Activated CD8-positive, alpha-beta memory T cell treated with anti-CD3 and anti-CD28 coated beads for 24 hours (primary cell): ENCODE results near the gene DDAH1.

Experiments
- DNase-seq: peaks from one replicate; pipeline ENCODE4 v3.0.0-alpha.2; 2020

DDAH1 gene

DNA sequence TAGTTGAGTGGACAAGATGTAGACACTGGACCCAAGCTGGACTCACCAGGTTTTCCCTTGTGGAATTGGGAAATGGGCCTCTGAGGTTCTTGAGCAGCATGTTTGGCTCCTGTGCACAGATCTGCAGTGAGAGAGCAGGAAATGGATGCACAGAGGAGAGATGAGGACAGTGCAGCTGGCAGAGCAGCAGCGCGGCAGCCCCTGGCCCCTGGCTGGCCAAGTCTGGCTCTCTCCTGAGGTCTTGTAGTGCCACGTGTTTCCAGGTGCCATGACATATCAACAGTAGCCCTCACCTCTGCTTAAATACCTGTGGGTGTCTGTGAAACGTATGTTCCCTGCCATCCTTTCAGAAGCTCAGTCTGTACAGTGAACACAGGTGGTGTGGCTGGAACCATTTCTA lies 169.3 kb downstream of the DDAH1 start:
- no peak for DNase-seq

DNA sequence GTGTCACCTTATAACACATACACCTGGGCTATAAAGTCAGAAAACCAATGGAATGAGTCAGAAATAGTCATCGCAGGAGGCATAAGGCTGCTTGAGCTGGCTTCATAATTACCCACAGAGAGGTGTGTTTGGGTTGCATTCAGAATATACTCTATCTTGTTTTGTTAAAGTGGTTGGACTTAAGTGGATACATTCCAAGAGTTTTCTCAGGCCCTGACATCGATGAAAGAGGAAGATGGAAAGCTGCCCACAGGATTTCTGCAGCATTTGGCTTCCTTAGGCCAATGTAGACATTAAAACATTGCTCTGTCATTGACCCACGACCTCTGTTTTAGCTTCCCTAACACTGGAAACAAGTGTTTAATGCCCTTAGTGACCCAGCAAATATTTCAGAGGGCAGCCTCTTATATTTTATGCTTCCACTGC lies 169.9 kb downstream of the DDAH1 start:
- DNase-seq = no peak

- no peak for DNase-seq
Measured at GRCh38 chr1:85290826-85291225, 174.1 kb downstream of the DDAH1 start.

DNA sequence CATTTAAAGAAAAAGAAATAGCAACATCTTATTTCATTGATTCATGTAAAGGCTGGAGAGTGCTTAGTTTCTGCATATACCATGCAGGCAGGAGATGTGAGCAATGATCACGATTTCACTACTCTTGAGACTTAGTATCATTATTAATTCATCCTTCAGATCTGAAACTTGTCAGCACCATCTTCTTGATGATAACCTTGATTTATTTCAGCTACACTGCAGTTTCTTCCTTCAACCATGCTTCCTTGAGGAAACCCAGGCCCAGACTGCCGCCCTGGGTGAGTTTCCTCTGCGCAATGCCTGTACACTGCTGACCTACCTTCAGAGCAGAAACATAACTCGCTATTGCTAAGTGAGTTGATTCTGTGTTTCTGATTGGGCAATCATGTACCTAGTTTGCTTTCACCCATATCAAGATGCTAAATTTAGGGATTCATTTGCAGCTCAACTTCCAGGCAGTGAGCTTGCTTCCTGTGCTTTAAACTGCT lies 175.1 kb downstream of the DDAH1 start:
- no peak for DNase-seq

DNA sequence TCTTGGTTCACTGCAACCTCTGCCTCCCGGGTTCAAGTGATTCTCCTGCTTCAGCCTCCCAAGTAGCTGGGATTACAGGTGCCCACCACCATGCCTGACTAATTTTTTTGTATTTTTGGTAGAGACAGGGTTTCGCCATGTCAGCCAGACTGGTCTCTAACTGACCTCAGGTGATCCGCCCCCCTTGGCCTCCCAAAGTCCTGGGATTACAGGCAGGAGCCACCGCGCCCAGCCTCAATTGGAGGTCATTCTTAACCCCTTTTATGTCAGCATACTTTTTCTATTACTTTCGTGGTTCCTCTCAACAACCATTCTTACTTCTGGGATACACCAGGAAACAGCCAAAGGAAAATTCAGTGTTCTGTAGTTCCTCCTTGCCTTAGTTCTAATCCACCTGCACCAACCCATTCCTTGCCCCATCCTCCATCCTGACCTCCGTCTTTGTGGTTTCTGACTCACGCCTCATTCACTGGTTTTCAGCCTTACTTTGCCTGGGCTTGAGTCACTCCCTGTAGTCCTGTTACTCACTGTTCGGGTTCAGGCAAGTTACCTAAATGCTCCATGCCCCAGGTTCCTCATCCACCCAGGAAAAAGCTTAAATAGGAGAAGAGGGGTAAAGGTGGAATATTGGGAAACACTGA lies 175.6 kb downstream of the DDAH1 start:
- DNase-seq = no peak

DNA sequence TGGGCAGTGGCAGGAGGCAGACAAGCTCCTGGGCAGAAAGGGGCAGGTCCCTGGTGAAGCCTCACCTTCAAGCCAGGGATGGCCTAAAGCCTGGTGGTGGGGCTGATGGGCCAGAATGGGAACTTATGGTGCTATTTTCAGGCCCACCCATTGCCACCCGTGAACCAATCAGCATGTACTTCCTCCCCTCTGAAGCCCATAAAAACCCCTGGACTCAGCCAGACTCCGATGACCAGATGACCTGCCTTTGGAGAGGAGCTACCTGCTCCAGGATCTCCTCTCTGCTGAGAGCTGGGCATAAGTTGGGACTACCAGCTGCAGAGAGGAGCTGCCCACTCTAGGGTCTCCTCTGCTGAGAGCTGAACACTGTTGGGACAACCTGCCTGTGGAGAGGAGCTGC lies 180.8 kb downstream of the DDAH1 start:
- no peak for DNase-seq

DNA sequence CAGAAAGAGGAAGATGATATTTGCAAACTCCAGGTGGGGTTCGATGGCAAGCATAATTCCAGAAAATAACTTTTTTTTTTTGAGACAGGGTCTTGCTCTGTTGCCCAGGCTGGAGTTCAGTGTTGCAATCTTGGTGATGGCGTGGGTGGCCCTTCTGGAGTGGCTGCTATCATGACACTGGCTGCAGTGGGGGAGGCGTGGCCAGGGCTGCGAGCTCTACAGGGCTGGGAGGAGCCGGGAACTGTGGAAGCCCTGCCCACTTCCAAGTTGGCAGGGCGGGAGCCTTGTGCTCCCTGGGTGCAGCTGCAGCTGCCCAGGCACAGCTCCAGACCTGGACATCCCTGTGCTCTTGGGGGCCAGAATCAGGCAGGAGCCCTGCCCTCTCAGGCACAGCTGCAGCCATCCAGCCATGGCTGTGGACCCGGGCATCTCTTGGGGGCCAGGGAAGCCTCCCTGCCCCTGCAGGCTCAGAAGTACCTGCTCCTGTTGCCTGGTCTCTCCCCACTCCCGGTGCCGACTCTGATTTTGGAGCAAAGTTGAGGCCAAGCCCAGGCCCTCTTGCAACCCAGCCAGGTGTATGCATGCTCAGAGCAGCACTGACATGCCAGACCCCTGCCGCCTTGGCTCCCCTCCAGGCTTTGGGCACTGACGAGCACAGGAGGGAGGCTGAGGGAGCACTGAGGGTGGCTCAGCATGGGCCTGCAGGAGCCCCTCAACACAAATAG lies 181.3 kb downstream of the DDAH1 start:
- DNase-seq = no peak

DNA sequence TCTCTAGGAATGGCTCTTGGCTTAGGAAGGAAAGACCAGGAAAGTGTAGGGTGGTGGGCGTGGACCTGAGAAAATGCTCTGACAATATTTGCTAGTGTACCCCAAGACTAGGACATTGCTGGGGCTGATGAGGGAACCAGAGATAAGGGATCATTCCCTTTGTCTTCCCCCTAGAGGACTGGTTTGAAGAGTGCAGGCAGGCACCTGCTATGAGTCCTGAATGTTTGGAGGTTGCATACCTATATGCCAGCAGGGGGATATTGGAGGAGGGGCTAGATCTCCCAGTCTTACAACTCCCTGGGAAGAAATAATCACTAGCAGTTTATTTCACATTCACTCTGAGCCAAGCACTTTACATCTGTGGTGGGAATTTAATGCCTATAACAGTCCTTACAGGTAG lies 182.5 kb downstream of the DDAH1 start:
- DNase-seq = no peak

DNA sequence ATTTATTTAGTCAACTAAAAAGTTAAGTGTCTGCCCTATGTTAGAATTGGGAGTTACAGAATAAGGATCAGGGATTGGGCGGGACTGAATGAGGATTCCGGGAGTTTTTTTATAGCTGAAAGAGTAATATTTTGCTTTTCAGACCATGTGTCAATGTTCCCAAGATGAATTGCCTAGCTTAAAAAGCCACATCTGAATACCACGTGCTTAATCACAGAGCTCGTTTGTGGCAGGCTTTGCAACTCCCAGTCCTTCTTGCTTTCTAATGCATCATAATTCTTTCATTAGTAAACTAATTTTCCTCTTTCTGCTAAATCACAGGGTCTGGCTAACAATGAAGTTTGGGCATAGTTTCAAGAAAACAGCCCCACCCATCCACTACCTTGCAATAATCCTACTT lies 184.3 kb downstream of the DDAH1 start:
- DNase-seq = no peak

DNA sequence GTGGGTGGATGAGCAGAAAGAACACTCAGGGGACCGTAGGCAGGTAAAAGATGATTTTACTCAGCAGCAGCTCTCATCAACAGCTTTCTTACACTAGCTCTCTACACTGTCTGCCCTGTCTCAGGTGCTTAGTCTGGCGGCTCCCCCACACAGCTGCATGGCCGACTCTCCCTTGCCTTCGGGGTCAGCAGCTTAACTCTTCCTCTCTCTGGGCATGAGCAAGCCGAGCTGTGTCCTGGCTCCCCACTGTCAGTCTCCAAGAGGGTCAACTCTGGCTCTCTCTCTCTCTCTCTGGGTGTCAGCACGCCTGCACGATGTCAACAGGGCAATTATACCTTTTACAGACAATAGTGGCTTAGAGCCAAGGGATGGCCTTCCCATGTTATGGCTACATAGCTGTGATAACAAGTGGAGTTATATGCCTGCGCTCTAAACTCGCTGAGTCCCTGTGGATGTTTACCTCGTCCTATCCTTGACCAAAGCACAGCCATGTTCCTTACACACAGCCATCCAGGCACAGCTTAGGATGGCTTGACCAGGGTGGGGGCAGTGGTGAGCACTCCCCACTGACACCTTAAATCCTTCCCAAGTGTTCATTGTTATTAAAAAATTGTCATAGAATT lies 185.4 kb downstream of the DDAH1 start:
- DNase-seq = no peak

DNA sequence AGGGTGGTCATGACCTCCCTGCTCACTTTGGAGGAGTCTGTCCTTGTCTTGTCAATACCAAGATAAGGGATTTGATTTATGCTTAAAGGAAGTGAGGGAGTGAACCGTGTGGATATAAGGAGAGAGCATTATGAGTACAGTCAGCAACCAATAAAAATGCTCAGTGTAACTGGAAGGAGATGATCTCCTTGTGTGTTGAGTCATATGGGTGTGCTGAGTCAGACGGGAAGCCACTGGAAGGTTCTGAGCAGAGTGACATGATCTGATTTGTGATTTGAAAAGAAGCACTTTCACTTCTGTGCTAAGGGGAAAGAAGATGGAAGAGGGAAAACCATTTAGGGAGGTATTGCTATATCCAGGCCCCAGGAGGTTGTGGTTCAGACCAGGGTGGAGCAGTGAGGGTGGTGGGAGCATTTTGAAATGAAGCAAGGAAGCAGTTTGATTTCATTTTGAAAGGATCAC lies 186.1 kb downstream of the DDAH1 start:
- DNase-seq = no peak

- no peak for DNase-seq
Measured at GRCh38 chr1:85277802-85278201, 187.2 kb downstream of the DDAH1 start.

- no peak for DNase-seq
Measured at GRCh38 chr1:85276978-85277639, 187.8 kb downstream of the DDAH1 start.

DNA sequence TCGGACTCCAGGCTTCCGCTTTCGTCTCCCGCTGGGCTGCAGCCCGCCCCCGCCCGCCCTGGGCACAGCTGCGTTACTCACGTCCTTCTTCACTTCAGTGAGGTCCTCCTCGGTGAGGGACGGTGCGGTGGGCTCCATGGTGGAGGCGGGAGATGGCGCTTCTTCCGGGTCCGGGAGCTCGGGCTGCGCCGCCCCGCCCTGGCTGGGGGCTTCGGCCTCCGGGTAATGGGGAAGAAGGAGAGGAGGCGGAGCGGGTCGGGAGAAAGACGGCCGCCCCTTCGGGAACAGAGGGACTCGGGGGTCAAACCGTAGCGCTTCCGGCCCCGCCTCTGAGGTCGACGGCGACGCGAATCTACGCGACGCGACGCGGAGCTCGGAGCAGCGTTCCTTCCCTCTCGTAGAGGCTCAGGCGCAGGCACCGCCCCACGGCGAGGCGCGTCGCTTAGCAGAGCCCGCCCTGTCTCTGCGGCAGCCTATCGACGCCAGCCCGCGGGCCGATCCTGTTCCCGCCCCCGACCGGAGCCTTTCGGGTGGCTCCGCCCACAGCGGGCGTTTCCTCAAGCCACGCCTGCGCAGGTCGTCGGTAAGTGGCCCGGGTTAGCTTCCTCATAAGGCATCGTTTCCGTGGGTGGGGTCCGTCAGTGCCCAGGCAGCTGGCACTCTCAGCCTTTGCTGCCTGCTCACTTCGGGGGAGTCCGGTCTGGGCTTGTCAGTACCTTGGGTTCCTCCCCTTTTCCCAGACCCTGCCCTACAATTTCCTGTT lies 188.6 kb downstream of the DDAH1 start, which contains the start of gene BCL10:
TSS of gene BCL10 (minus strand) at position 418 of the 763 bp plus-strand sequence. CDS start at position 138, 280 bp downstream.
- peak; percentile 98 for DNase-seq

DNA sequence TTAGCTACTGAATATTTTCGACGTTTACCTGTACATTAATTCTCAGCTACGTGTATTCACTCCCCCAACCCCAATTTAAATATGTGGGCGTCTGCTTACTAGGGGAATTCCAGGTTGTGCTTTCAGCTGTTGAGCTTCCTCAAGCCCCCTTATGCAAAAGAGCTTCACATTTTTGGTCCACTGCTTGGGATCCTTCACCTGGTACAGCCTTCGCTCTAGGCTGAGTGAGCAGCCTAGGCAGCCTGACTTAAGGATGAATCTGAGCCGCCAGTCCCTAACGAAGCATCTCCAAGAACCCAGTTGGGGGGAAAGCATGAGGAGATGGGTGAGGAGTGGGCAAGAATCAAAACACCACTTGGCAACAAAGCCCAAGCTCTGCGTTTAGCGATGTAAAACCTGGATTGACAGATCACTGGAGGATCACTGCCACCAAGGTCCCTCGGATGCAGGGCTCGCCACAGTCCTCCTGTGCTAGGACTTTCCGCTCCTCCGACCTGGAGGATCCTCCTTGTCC lies 189.2 kb downstream of the DDAH1 start:
- DNase-seq = no peak

DNA sequence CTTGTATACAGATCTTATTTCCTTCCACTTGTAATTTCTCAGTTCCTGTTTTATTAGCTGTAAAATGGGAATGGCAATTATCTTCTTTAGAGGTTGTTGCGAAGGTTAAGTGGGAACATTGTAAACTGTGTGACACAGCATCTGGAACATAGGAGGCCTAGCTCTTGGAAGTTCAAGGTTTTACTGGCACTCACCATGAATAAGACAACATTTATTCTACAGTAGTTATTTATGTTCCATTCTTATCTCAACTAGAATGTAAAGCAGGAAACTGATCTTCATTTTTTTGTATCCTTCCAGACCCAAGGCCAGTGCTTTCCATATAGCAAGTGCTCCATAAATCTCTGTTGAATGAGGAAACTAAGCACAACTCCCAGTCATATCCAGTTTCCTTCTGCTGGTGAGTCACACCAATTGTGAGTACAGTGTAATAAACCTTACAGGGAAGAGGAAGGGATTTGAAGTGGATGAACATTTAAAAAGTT lies 189.9 kb downstream of the DDAH1 start:
- DNase-seq = no peak

GRCh38 chr1:85273397-85273796 lies 191.6 kb downstream of the DDAH1 start:
- DNase-seq = no peak

DNA sequence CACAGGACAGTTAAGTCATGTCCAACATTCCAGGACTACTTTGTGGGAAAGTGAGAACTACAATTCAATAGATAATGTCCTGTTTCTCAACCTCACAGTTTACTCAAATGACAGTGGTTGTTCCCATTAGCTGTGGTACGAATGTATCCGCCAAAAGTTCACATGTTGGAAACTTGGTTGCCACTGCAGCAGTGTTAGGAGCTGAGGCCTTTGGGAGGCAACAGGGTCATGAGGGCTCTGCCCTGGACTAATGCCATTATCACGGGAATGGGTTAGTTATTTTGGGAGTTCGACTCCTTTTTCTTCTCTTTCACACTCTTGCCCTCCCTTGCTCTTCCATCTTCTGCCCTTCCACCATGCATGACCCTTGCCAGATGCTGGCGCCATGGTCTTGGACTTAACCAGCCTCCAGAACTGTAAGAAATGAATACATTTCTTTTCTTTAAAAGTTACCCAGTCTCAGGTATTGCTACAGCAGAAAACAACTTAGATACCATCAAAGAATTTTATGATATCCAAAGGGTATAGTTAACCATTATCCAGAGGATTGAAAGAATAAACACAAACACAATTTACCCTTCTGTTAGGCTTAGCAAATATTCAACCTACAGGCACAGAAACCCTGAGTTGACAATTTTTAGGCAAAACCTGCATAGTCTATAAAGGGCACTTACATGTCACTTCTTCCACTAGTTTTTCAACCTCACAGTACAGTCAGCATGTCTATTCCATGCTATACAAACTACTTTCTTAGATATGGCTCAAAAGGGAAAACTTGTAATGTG lies 196.0 kb downstream of the DDAH1 start:
- no peak for DNase-seq
